NCI-H187 treated with DMSO at 0.1 percent for 48 hours (cell line): Measurements from ENCODE around the gene MMEL1.
A peak's percentile ranks its signal among the peaks of the same experiment; 100 is the strongest.
"Not testable (repeated sequence)": the region's sequence is repeated elsewhere in the genome, so short reads cannot be mapped to it uniquely, and the experiment has no call there.

ENCODE experiments used
- DNase-seq: peaks from one replicate; lab custom pipeline; 2025; lab: John Stamatoyannopoulos, UW

The MMEL1 gene

DNA sequence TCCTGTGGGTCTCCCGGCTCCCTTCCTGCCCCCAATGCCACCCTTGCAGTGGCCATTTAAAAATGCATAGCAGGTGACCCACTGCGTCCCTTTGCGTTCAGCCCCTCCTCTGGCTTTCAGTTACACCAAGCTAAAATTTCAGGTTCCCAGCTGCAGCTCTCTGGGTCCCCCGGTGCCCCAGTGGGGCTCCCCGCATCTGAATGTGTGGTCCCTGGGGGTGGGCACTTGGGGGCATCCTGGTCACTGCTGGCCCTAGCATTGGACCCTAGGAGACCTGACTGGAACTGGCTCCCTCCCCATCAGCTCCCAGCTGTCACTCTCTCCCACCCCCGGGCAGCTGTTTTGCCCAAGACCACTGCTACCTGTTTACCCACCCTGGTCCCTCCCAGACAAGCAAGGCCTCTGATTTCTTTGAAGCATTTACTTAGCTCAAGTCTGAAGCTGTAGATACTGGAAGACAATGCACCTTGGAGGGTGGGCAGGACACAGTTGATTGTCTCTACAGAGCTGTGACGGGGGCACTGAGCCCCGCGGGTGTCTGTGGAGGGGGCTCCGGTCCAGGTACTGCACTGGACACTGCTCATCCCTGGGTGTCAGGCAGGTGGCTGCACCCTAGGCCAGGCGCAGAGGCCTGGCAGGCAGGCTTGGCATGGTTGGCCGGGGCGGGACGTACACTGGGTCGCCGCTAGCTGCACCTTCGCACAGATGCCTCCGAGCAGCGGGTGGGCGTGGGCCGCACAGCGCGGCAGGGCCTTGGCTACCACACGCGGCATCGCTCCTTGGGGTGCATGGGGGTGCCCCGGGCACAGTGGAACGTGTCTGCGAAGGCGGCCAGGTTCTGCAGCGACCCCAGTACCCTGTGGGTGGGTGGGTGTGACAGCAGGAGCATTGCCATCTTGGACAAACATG, 42.3 kb downstream of the MMEL1 start:
- DNase-seq = no peak

DNA sequence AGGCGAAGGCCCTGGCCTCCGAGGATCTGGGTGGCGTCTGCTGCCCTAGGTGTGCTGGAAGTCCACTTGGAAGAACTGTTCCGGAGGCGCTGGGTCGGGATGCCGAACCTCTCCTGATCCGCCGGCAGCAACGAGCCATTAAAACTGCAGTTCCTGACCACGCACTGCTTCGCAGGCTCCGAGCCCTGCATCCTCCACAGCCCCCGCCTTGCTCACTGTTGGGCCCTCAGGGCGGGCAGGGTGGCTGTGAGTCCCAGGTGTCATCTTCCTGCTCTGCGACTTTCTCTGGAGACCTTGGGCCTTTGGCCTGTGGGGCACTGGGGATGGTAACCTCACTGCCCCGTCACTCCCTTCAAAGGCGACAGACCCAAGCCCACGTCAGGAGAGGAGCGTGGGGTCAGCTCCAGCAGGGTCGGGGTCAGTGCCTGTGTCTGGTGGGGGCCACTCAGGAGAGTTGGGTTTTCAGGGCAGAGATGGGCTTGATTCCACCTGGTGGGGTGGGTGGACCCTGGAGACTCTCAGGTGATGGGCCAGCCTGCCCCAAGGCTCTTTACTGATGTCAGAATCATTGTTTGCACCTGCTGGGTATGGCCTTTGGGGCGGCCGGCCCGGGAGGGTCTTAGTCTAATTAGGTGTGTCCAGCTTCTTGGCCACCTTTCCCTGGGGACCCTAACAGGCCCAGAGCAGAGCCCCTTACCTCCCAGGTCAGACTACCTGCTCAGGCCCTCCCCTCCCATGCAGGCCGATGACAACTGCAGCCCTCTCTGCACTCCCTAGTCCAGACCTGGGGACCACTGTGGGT, 43.2 kb downstream of the MMEL1 start:
- DNase-seq = no peak

GRCh38 chr1:2588661-2589430, 44.0 kb downstream of the MMEL1 start:
- no peak for DNase-seq

- no peak for DNase-seq
Measured at GRCh38 chr1:2587860-2588571, 44.8 kb downstream of the MMEL1 start.

DNA sequence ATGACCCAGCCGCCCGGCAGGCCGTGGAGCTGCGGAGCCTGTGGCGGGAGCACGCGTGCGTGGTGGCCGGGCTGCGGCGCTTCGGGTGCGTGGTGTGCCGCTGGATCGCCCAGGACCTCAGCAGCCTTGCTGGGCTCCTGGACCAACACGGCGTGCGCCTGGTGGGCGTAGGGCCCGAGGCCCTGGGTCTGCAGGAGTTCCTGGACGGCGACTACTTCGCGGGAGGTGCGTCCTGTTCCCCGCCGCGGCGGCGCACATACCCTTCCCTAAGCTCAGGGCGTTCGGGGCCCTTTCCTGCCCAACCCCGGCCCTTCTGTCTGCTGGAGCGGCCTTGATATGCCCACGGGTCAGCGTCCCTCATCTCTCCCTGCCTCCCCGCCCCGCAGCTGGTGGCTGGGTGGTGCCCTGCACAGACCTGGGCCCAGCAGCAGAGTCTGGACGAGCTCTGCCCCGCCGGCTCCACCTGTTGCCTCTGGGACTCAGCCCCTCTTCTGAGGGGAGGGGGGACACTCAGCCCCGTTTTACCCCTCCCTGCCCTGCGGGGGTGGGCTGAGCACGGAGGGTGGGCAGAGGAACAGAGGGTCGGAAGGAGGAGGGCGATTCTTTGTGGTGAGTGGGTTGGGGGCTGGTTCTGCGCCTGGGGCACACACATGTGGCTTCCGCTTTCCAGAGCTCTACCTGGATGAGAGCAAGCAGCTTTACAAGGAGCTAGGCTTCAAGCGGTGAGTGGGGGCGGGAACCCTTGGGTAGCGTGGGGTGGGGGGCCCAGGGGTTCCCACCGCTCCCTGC, 45.6 kb downstream of the MMEL1 start:
- no peak for DNase-seq

GRCh38 chr1:2586154-2587070, 46.4 kb downstream of the MMEL1 start, which contains the start of gene PRXL2B:
Gene PRXL2B, plus strand, starts transcription at chr1:2586777. Its CDS starts 109 bp downstream, at chr1:2586886.
- no peak for DNase-seq

GRCh38 chr1:2585318-2586092, 47.3 kb downstream of the MMEL1 start:
- DNase-seq = no peak

DNA sequence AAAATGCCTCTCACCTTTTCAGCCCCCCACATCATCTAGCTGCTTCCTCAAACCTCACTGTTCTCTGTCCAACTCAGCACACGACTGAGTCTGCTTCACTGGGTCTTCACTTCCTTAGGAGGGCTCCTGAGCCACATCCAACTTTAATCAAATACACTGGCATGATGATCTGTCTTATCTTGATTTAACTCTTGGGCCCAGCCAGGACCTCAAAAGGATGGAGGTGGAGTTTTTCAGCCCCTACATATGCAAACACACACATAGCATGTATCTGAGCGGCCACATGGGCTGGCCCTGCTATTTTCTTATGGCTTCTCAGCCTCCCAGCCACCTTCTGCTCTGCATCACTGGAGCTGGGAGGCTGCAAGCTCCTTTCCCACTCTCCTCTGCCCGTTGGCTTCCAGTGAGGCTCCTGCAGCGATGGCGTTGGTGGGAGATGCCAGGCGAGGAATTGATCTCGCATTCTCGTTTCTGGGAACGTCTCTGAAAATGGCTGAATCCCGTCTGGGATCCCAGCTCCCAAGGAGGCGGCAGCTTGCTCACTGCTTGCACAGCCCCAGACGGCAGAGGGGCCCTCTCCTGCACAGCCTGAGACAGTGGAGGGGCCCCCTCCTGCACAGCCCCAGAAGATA, 48.0 kb downstream of the MMEL1 start:
- no peak for DNase-seq

GRCh38 chr1:2583871-2584351, 48.9 kb downstream of the MMEL1 start:
- DNase-seq = peak; percentile 19

DNA sequence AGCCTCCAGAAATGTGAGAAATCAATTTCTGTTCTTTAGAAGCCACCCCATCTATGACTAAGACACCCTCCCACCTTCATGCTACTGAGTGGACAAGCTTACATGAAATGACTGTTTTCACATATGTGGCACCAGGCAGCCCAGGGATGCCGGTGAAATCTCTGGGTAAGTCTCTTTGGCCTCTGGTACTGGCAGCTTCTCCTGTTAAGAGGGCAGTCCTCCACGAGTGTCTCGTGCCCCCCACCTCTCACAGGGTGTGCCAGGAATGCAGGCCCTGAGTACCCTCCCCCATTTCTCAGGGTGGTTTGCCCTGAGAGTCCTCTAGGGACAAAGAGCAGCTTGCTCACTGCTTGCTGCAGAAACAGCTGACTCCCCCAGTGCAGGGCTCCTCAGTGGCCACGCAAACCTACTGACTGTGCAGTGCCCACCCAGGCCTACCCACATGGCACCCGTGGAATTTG, 49.5 kb downstream of the MMEL1 start:
- no peak for DNase-seq

GRCh38 chr1:2582391-2582790, 50.4 kb downstream of the MMEL1 start:
- DNase-seq = no peak

GRCh38 chr1:2580691-2581090, 52.1 kb downstream of the MMEL1 start:
- DNase-seq = no peak

- DNase-seq = no peak
Measured at GRCh38 chr1:2578758-2579118, 54.1 kb downstream of the MMEL1 start.

GRCh38 chr1:2577565-2578075, 55.2 kb downstream of the MMEL1 start:
- not testable (repeated sequence) for DNase-seq

- no peak for DNase-seq
Measured at GRCh38 chr1:2575801-2576663, 56.8 kb downstream of the MMEL1 start.

GRCh38 chr1:2574350-2574749, 58.5 kb downstream of the MMEL1 start:
- no peak for DNase-seq
